Measurements from ENCODE around the gene MYPN. TPM values are rescaled to one million over a fixed set of nuclear protein-coding genes. Genes with fewer than 3 reads are reported as not detected.
"Not testable (repeated sequence)": the region's sequence is repeated elsewhere in the genome, so short reads cannot be mapped to it uniquely, and the experiment has no call there.

MYPN gene
- 0.13 and 0.40 TPM in 2 replicates for total RNA-seq (2014; rRNA removed; shearing (Covaris generic))

- Histone ChIP-seq H3K36me3 (no peaks in the 10 kb centered on the region), H3K4me1 (peaks cover 32% of the 10 kb centered on the region), H3K9me3 (replicated peaks) (no peaks in the 10 kb centered on the region), H3K27me3 (peaks cover 7% of the 10 kb centered on the region; the same call in 1 of the 2 replicates), H3K27ac (no peak within 1 kb of the TSS; the same call in 1 of the 2 replicates), H3K4me3 (peak within 1 kb of the TSS; percentile 6; the same call in 1 of the 2 replicates)
- peak in 1 of 2 experiments; percentile 18 for DNase-seq
These were observed at the start of gene MYPN for GRCh38 chr10:68109331-68109730. MYPN (plus strand) TSS chr10:68109488; CDS start chr10:68121439, 11,951 bp downstream.

GRCh38 chr10:68067029-68067428 is 42.3 kb upstream of the MYPN start:
- Histone ChIP-seq H3K27me3 (no peaks in the 10 kb centered on the region), H3K27ac (no peak overlapping the region), H3K36me3 (peaks cover 10% of the 10 kb centered on the region; the same call in 1 of the 2 replicates), H3K4me1 (no peaks in the 10 kb centered on the region), H3K9me3 (replicated peaks) (no peaks in the 10 kb centered on the region), H3K4me3 (no peak overlapping the region)
- no peak for DNase-seq

GRCh38 chr10:68067508-68067907 is 41.8 kb upstream of the MYPN start:
- no peaks in the 10 kb centered on the region for H3K9me3 ChIP-seq (replicated peaks)
- no peak for DNase-seq
- no peak overlapping the region for H3K27ac ChIP-seq
- no peaks in the 10 kb centered on the region for H3K27me3 ChIP-seq
- H3K4me1 ChIP-seq, result no peaks in the 10 kb centered on the region
- peaks cover 10% of the 10 kb centered on the region; the same call in 1 of the 2 replicates for H3K36me3 ChIP-seq
- no peak overlapping the region for H3K4me3 ChIP-seq

- H3K36me3 ChIP-seq, result peaks cover 10% of the 10 kb centered on the region; the same call in 1 of the 2 replicates
- H3K27ac ChIP-seq, result no peak overlapping the region
- H3K9me3 ChIP-seq (replicated peaks), result no peaks in the 10 kb centered on the region
- DNase-seq, result no peak
- no peaks in the 10 kb centered on the region for H3K27me3 ChIP-seq
- no peaks in the 10 kb centered on the region for H3K4me1 ChIP-seq
- H3K4me3 ChIP-seq, result peak overlapping the region; percentile 84
These were observed 35.7 kb upstream of the MYPN start for GRCh38 chr10:68073631-68074030.

GRCh38 chr10:68074031-68074774 is 35.1 kb upstream of the MYPN start:
- DNase-seq, result peak in 1 of 2 experiments; percentile 11

GRCh38 chr10:68074775-68075549 is 34.3 kb upstream of the MYPN start, which contains the start of gene HERC4:
HERC4 (minus strand) TSS chr10:68075283; CDS start chr10:68073108, 2,175 bp downstream.
- H3K36me3 ChIP-seq, result peaks cover 7% of the 10 kb centered on the region; the same call in 1 of the 2 replicates
- H3K9me3 ChIP-seq (replicated peaks), result no peaks in the 10 kb centered on the region
- no peaks in the 10 kb centered on the region for H3K4me1 ChIP-seq
- H3K27me3 ChIP-seq, result no peaks in the 10 kb centered on the region
- peak within 1 kb of the TSS; percentile 62 for H3K27ac ChIP-seq
- peak within 1 kb of the TSS; percentile 84 for H3K4me3 ChIP-seq
- DNase-seq, result peak; percentile 89 to 91

More at GRCh38 chr10:68074031-68074774, 35.1 kb upstream of the MYPN start:
- Histone ChIP-seq H3K4me1 (no peaks in the 10 kb centered on the region), H3K4me3 (peak overlapping the region; percentile 84), H3K27ac (peak overlapping the region; percentile 62), H3K36me3 (peaks cover 10% of the 10 kb centered on the region; the same call in 1 of the 2 replicates), H3K9me3 (replicated peaks) (no peaks in the 10 kb centered on the region), H3K27me3 (no peaks in the 10 kb centered on the region)

- Histone ChIP-seq H3K27me3 (no peaks in the 10 kb centered on the region), H3K36me3 (peaks cover 7% of the 10 kb centered on the region; the same call in 1 of the 2 replicates), H3K9me3 (replicated peaks) (no peaks in the 10 kb centered on the region), H3K4me1 (no peaks in the 10 kb centered on the region), H3K27ac (no peak overlapping the region), H3K4me3 (peak overlapping the region; percentile 84)
- DNase-seq, result no peak
These were observed 33.7 kb upstream of the MYPN start for GRCh38 chr10:68075550-68076004.

- not testable (repeated sequence) for H3K4me3 ChIP-seq; H3K9me3 ChIP-seq (replicated peaks); DNase-seq; H3K36me3 ChIP-seq; H3K4me1 ChIP-seq; H3K27ac ChIP-seq; H3K27me3 ChIP-seq
These were observed 33.2 kb upstream of the MYPN start for GRCh38 chr10:68076081-68076480.

GRCh38 chr10:68077026-68077425 is 32.3 kb upstream of the MYPN start:
- H3K4me3 ChIP-seq, result no peak overlapping the region
- no peaks in the 10 kb centered on the region for H3K27me3 ChIP-seq
- H3K9me3 ChIP-seq (replicated peaks), result no peaks in the 10 kb centered on the region
- no peak for DNase-seq
- no peak overlapping the region for H3K27ac ChIP-seq
- H3K36me3 ChIP-seq, result no peaks in the 10 kb centered on the region
- no peaks in the 10 kb centered on the region for H3K4me1 ChIP-seq

- no peak for DNase-seq
These were observed 29.9 kb upstream of the MYPN start for GRCh38 chr10:68079434-68079833.

GRCh38 chr10:68080853-68081431 is 28.3 kb upstream of the MYPN start:
- Histone ChIP-seq H3K27me3 (no peaks in the 10 kb centered on the region), H3K4me3 (no peak overlapping the region), H3K4me1 (peaks cover 4% of the 10 kb centered on the region), H3K36me3 (no peaks in the 10 kb centered on the region), H3K9me3 (replicated peaks) (no peaks in the 10 kb centered on the region), H3K27ac (no peak overlapping the region)
- no peak for DNase-seq

More at GRCh38 chr10:68079434-68079833, 29.9 kb upstream of the MYPN start:
- Histone ChIP-seq H3K27me3 (no peaks in the 10 kb centered on the region), H3K36me3 (no peaks in the 10 kb centered on the region), H3K9me3 (replicated peaks) (no peaks in the 10 kb centered on the region), H3K27ac (no peak overlapping the region), H3K4me1 (no peaks in the 10 kb centered on the region), H3K4me3 (no peak overlapping the region)

GRCh38 chr10:68081916-68082315 is 27.4 kb upstream of the MYPN start:
- H3K9me3 ChIP-seq (replicated peaks), result no peaks in the 10 kb centered on the region
- no peak overlapping the region for H3K4me3 ChIP-seq
- no peaks in the 10 kb centered on the region for H3K27me3 ChIP-seq
- no peak for DNase-seq
- H3K36me3 ChIP-seq, result no peaks in the 10 kb centered on the region
- H3K27ac ChIP-seq, result no peak overlapping the region
- peaks cover 8% of the 10 kb centered on the region for H3K4me1 ChIP-seq

GRCh38 chr10:68082872-68083271 is 26.4 kb upstream of the MYPN start:
- Histone ChIP-seq H3K27ac (no peak overlapping the region), H3K4me3 (no peak overlapping the region), H3K4me1 (peaks cover 8% of the 10 kb centered on the region)

GRCh38 chr10:68083953-68084352 is 25.3 kb upstream of the MYPN start:
- Histone ChIP-seq H3K36me3 (no peaks in the 10 kb centered on the region), H3K9me3 (replicated peaks) (no peaks in the 10 kb centered on the region), H3K4me3 (no peak overlapping the region), H3K27me3 (no peaks in the 10 kb centered on the region), H3K4me1 (peaks cover 8% of the 10 kb centered on the region), H3K27ac (no peak overlapping the region)
- no peak for DNase-seq

More at GRCh38 chr10:68082872-68083271, 26.4 kb upstream of the MYPN start:
- no peaks in the 10 kb centered on the region for H3K36me3 ChIP-seq
- no peak for DNase-seq
- H3K27me3 ChIP-seq, result no peaks in the 10 kb centered on the region
- no peaks in the 10 kb centered on the region for H3K9me3 ChIP-seq (replicated peaks)
